SU-DHL-6 (cell line): Measurements from ENCODE around the gene OIP5.

Experiments
- H2AFZ ChIP-seq: fragments of 200-600 bp; sonication (generic); 2 replicates; pipeline ENCODE4 v1.6.1; 2014; ENCODE audit warnings: low read depth, mild to moderate bottlenecking, moderate library complexity, mixed read lengths, antibody characterized with exemption, low read length; ENCODE audit not compliant: severe bottlenecking
- H3F3A ChIP-seq: fragments of 200-600 bp; shearing (Covaris generic); 2 replicates; pipeline ENCODE4 v1.6.0; 2016; ENCODE audit warnings: antibody characterized with exemption, mild to moderate bottlenecking; ENCODE audit not compliant: insufficient read depth
- H3K27ac ChIP-seq: fragments of 200-600 bp; sonication (generic); 2 replicates; pipeline ENCODE4 v1.5.1; 2016; ENCODE audit warnings: low read depth, mild to moderate bottlenecking, low read length, moderate library complexity, mixed read lengths
- H3K27me3 ChIP-seq: fragments of 200-600 bp; sonication (generic), shearing (Covaris generic); 2 replicates; pipeline ENCODE4 v1.6.0; 2014; ENCODE audit warnings: mild to moderate bottlenecking, low read length
- H3K36me3 ChIP-seq: fragments of 200-600 bp; sonication (generic); 2 replicates; pipeline ENCODE4 v1.6.1; 2014; ENCODE audit warnings: mild to moderate bottlenecking, low read length, mixed read lengths
- H3K4me2 ChIP-seq: fragments of 300-600, 200-600 bp; shearing (Covaris generic), sonication (generic); 2 replicates; pipeline ENCODE4 v1.6.0; 2014; ENCODE audit warnings: low read length, low read depth, mild to moderate bottlenecking; ENCODE audit not compliant: poor library complexity, severe bottlenecking
- H3K4me3 ChIP-seq: fragments of 200-600 bp; sonication (generic); 2 replicates; pipeline ENCODE4 v1.5.1; 2014; ENCODE audit warnings: antibody characterized with exemption, low read length, mild to moderate bottlenecking, mixed read lengths; ENCODE audit not compliant: insufficient read depth, poor library complexity, severe bottlenecking
- H3K79me2 ChIP-seq: fragments of 200-600 bp; sonication (generic); 2 replicates; pipeline ENCODE4 v1.6.1; 2014; ENCODE audit warnings: mild to moderate bottlenecking, low read length, moderate library complexity; ENCODE audit not compliant: insufficient read depth
- H3K9ac ChIP-seq: fragments of 200-600 bp; sonication (generic); 2 replicates; pipeline ENCODE4 v1.7.0; 2014; ENCODE audit warnings: mild to moderate bottlenecking, low read length
- H3K9me2 ChIP-seq: fragments of 200-600 bp; sonication (generic); replicated peaks from 2 replicates; pipeline ENCODE4 v1.6.1; 2014; ENCODE audit warnings: low read length; ENCODE audit not compliant: insufficient read depth
- H3K9me3 ChIP-seq: fragments of 200-600 bp; sonication (generic); 2 replicates; pipeline ENCODE4 v1.6.1; 2014; ENCODE audit warnings: low read length, mixed read lengths; ENCODE audit not compliant: insufficient read depth
- H4K20me1 ChIP-seq: fragments of 200-600 bp; sonication (generic); 2 replicates; pipeline ENCODE4 v1.6.1; 2014; ENCODE audit warnings: low read depth, mild to moderate bottlenecking, antibody characterized with exemption, low read length, moderate library complexity, mixed read lengths
- EZH2phosphoT487 ChIP-seq: fragments of 200-600 bp; sonication (generic), shearing (Covaris generic); conservative IDR thresholded peaks from 2 replicates; pipeline ENCODE4 v1.6.1; 2018; ENCODE audit warnings: mild to moderate bottlenecking, antibody characterized with exemption, low read length, moderate library complexity, mixed read lengths
- TF ChIP-seq, protein P1 (sequence below): fragments of 200-600 bp; sonication (generic); IDR thresholded peaks from one replicate; pipeline ENCODE4 v1.5.1; 2017; ENCODE audit warnings: antibody characterized with exemption, mild to moderate bottlenecking, low read length, moderate library complexity; ENCODE audit not compliant: insufficient read depth, poor library complexity, severe bottlenecking

Gene OIP5

DNA sequence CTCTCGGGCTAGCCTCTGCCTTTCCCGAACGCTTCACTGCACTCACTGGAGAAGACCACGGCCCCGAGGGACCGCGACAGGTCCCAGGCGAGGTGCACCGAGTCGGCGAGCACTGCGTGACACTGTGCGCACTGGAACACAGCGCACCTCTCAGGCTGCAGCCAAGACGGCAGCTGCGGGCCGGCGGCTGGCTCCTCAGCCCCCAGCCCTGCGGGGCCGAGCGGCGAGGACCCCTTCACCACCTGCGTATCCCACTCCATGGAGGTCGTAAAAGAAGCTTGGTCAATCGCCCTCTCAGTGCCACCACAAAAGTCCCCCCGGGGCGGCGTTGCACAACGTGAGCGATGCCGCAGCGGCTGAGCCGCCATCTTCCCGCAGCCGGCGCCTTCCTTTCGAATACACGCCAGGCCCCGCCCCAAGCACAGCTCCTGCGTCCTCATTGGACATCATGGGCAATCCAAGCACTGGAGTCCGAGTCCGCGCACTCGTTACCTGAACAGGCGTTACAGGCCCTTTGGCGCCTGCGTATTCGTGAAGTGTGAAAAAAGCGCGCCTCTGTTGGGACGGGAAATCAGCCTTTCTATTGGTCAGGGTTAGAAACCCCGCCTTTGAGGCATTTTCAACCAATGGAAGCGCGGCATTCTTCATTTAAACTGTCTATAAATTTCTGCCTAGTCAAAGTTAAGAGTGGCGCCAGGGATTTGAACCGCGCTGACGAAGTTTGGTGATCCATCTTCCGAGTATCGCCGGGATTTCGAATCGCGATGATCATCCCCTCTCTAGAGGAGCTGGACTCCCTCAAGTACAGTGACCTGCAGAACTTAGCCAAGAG is at the start of gene OIP5, which contains the start of gene NUSAP1:
Gene OIP5, minus strand, starts transcription at position 398 of the 832 bp plus-strand sequence. Its CDS starts 30 bp downstream, at position 368.
Gene NUSAP1, plus strand, starts transcription at position 688 of the 832 bp plus-strand sequence. Its CDS starts 77 bp downstream, at position 765.
- no peak for TF ChIP-seq EZH2phosphoT487
- TF ChIP-seq, protein P1, sequence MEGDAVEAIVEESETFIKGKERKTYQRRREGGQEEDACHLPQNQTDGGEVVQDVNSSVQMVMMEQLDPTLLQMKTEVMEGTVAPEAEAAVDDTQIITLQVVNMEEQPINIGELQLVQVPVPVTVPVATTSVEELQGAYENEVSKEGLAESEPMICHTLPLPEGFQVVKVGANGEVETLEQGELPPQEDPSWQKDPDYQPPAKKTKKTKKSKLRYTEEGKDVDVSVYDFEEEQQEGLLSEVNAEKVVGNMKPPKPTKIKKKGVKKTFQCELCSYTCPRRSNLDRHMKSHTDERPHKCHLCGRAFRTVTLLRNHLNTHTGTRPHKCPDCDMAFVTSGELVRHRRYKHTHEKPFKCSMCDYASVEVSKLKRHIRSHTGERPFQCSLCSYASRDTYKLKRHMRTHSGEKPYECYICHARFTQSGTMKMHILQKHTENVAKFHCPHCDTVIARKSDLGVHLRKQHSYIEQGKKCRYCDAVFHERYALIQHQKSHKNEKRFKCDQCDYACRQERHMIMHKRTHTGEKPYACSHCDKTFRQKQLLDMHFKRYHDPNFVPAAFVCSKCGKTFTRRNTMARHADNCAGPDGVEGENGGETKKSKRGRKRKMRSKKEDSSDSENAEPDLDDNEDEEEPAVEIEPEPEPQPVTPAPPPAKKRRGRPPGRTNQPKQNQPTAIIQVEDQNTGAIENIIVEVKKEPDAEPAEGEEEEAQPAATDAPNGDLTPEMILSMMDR: peak; percentile 43
- Histone ChIP-seq H3K4me2 (peak within 1 kb of the TSS; percentile 96), H3K79me2 (peaks cover 62% of the 10 kb centered on the region), H2AFZ (peak within 1 kb of the TSS; percentile 57), H3K9ac (peak within 1 kb of the TSS; percentile 88), H3K36me3 (peaks cover 6% of the 10 kb centered on the region), H3K4me3 (peak within 1 kb of the TSS; percentile 83), H3K9me3 (no peaks in the 10 kb centered on the region), H3K27ac (peak within 1 kb of the TSS; percentile 91), H3F3A (peaks cover 12% of the 10 kb centered on the region), H3K9me2 (no peaks in the 10 kb centered on the region), H3K27me3 (no peaks in the 10 kb centered on the region), H4K20me1 (peaks cover 6% of the 10 kb centered on the region; the same call in 1 of the 2 replicates)

DNA sequence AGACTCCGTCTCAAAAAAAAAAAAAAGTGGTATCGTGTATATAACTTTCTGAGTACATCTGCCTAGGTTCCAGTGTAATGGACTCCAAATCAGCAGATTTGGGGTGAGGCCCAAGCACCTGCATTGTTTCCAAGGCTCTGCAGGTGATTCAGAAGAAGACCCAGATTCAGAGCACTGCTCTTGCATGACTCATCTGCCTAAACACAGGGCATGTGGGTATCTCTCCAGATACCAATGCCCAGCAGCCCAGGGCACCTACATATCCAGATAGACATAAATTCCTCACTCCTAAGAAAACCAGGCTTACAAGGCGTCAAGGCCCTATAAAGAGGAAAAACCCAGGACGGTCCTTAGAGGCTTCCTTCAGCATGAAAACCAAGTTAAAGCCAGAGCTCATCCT is 45.6 kb upstream of the OIP5 start:
- no peak overlapping the region for H3K4me3 ChIP-seq
- no peak overlapping the region for H3K27ac ChIP-seq
- no peak overlapping the region for H3K9ac ChIP-seq
- H3K36me3 ChIP-seq: peaks cover 39% of the 10 kb centered on the region
- H3K27me3 ChIP-seq: no peaks in the 10 kb centered on the region
- no peaks in the 10 kb centered on the region for H3K9me3 ChIP-seq
- H3K9me2 ChIP-seq: no peaks in the 10 kb centered on the region
- H4K20me1 ChIP-seq: no peaks in the 10 kb centered on the region
- no peak for TF ChIP-seq EZH2phosphoT487
- TF ChIP-seq, protein P1: no peak
- no peaks in the 10 kb centered on the region for H3K79me2 ChIP-seq
- no peak overlapping the region for H3K4me2 ChIP-seq
- H3F3A ChIP-seq: peaks cover 16% of the 10 kb centered on the region; the same call in 1 of the 2 replicates
- no peak overlapping the region for H2AFZ ChIP-seq

DNA sequence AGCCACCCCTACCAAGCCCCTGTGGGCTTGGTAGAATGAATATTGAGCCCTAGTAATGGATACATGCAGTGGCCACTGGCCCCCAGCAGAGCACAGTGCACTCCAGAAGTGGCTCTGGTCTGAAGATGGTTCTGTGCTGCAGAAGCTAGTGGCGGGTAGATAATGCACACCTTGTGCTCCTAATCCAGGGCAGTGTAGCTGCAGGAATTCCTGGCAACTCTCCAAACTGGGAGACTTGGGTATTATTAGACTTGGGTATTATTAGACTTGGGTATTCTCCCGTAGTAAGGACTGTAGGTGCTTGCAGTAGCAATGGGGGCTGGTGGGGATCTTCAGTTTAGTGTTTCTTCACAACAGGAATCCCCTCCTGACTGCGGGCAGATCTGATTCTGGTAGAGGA is 35.0 kb upstream of the OIP5 start:
- Histone ChIP-seq H3K9me3 (no peaks in the 10 kb centered on the region), H4K20me1 (no peaks in the 10 kb centered on the region), H3K4me2 (no peak overlapping the region), H3K79me2 (0 out of 2 replicates have a peak, but pooled peaks cover 3% of the 10 kb centered on the region), H3F3A (peaks cover 9% of the 10 kb centered on the region; the same call in 1 of the 2 replicates), H3K4me3 (no peak overlapping the region), H3K27me3 (no peaks in the 10 kb centered on the region), H2AFZ (no peak overlapping the region), H3K9me2 (no peaks in the 10 kb centered on the region), H3K9ac (no peak overlapping the region), H3K27ac (no peak overlapping the region), H3K36me3 (peaks cover 45% of the 10 kb centered on the region; the same call in 1 of the 2 replicates)
- TF ChIP-seq EZH2phosphoT487: no peak
- TF ChIP-seq, protein P1: no peak
